Effector memory CD4-positive, alpha-beta T cell (primary cell): ENCODE data around the gene IL10RB.
"Not testable (repeated sequence)": the region's sequence is repeated elsewhere in the genome, so short reads cannot be mapped to it uniquely, and the experiment has no call there.

Source experiments
- DNase-seq, 3 donors: peaks; one replicate each; pipeline ENCODE4 v3.0.0-alpha.2; 2020
- H3K27ac ChIP-seq: 2 replicates; pipeline ENCODE4 v1.7.0; 2013; ENCODE audit warnings: mild to moderate bottlenecking, low read length, moderate library complexity; ENCODE audit not compliant: insufficient read depth, poor library complexity, severe bottlenecking
- H3K27me3 ChIP-seq: replicated peaks from 2 replicates; pipeline ENCODE4 v1.7.0; 2013; ENCODE audit warnings: mild to moderate bottlenecking, low read length; ENCODE audit not compliant: insufficient read depth, control insufficient read depth, poor library complexity, severe bottlenecking
- H3K36me3 ChIP-seq: 2 replicates; pipeline ENCODE4 v1.7.0; 2013; ENCODE audit warnings: mild to moderate bottlenecking, low read length, moderate library complexity; ENCODE audit not compliant: control insufficient read depth, insufficient read depth
- H3K4me1 ChIP-seq: 2 replicates; pipeline ENCODE4 v1.7.0; 2013; ENCODE audit warnings: low read length, mild to moderate bottlenecking; ENCODE audit not compliant: control insufficient read depth, insufficient read depth, poor library complexity, severe bottlenecking
- H3K4me3 ChIP-seq: 2 replicates; pipeline ENCODE4 v1.7.0; 2013; ENCODE audit warnings: low read length, low read depth, mild to moderate bottlenecking; ENCODE audit not compliant: insufficient read depth, poor library complexity, severe bottlenecking
- H3K9me3 ChIP-seq: 2 replicates; pipeline ENCODE4 v1.7.0; 2013; ENCODE audit warnings: mild to moderate bottlenecking, low read length, moderate library complexity; ENCODE audit not compliant: control insufficient read depth

IL10RB gene

DNA sequence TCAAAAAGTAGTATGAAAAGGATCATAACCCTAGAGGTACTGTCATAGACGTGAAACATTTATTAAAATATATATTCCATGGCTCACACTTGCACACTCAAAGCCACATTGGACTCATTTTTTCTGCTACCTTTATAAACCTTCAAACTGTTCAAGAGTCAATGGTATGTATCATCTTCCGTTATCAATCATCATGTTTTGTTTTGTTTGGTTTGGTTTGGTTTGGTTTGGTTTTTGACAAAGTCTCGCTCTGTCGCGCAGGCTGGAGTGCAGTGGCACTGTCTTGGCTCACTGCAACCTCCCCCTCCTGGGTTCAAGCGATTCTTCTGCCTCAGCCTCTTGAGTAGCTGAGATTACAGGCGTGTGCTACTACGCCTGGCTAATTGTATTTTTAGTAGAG lies 34.6 kb upstream of the IL10RB start:
- Histone ChIP-seq H3K4me1 (peaks cover 24% of the 10 kb centered on the region), H3K27me3 (no peaks in the 10 kb centered on the region), H3K4me3 (peak overlapping the region; percentile 98), H3K36me3 (no peaks in the 10 kb centered on the region), H3K9me3 (no peaks in the 10 kb centered on the region), H3K27ac (peak overlapping the region; percentile 91)
- DNase-seq = no peak

GRCh38 chr21:33232291-33233034 lies 33.7 kb upstream of the IL10RB start:
- H3K27ac ChIP-seq = peak overlapping the region; percentile 91
- no peaks in the 10 kb centered on the region for H3K9me3 ChIP-seq
- no peak for DNase-seq
- H3K4me3 ChIP-seq = peak overlapping the region; percentile 98
- H3K4me1 ChIP-seq = peaks cover 31% of the 10 kb centered on the region
- no peaks in the 10 kb centered on the region for H3K27me3 ChIP-seq
- no peaks in the 10 kb centered on the region for H3K36me3 ChIP-seq

DNA sequence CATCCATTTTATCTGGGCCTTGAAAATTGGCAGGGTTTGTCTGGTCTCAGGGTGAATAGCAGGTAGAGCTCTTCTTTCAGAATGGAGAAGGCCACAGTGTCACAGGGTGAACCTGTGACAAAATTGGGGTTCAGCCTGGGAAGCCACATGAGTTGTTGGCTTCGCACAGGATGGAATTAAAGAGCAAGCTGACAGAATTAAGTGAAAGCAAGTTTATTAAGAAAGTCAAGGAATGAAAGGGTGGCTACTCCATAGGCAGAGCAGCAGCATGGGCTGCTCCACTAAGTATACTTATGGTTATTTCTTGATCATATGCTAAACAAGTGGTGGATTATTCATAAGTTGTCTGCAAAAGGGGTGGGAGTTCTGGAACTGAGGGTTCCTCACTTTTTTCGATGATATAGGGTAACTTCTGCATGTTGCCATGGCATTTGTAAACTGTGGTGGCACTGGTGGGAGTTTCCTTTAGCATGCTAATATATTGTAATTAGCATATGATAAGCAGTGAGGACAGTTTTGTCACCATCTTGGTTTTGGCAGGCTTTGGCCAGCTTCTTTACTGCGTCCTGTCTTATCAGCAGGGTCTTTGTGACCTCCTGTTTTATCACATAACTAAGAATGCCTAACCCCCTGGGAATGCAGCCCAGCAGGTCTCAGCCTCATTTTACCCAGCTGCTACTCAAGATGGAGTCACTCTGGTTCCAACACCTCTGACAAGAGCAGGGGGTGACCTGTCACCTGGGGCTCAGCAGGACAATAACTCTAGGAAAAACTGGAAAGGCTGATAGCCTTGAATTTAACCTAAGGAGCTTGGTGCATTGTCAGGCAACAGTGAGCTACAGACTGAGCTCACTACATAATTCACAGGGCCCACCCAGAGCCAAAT lies 31.3 kb upstream of the IL10RB start:
- Histone ChIP-seq H3K4me1 (peaks cover 48% of the 10 kb centered on the region), H3K27me3 (no peaks in the 10 kb centered on the region), H3K36me3 (no peaks in the 10 kb centered on the region), H3K4me3 (no peak overlapping the region), H3K9me3 (no peaks in the 10 kb centered on the region), H3K27ac (no peak overlapping the region)
- no peak for DNase-seq

DNA sequence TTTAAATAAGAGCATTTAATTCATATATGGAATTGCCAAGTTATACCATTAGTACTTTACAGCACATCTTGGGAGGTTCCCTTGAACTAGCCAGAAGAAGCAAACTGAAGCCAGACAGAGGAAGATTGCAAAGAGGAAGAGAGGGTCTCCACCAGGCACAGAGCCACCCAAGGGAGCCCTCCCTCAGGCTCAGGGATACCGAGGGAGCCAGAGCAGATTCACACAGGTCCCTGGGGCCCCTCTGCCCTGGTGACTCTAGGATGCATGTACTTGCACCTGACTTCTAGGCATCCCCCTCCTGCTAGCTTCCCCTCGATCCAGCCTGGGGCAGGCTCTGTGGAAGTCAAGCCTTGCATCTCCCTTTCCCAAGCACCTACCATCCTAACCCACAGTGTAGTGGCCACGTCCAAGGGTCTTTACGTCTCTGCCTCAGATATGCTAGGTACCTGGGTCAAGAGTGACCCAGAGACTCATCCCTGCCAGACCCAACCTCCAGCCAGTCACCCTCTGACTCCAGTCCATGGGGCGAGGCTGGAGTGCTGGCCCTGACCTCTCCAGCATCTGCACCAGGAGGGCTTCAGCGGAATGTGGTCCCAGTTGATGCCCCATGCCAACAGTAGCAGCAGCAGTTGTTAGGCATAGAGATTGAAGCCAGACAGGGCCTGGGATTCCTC lies 30.0 kb upstream of the IL10RB start:
- H3K4me3 ChIP-seq = no peak overlapping the region
- no peaks in the 10 kb centered on the region for H3K9me3 ChIP-seq
- peak overlapping the region; percentile 66 for H3K27ac ChIP-seq
- H3K36me3 ChIP-seq = no peaks in the 10 kb centered on the region
- DNase-seq = no peak
- peaks cover 50% of the 10 kb centered on the region for H3K4me1 ChIP-seq
- H3K27me3 ChIP-seq = no peaks in the 10 kb centered on the region

DNA sequence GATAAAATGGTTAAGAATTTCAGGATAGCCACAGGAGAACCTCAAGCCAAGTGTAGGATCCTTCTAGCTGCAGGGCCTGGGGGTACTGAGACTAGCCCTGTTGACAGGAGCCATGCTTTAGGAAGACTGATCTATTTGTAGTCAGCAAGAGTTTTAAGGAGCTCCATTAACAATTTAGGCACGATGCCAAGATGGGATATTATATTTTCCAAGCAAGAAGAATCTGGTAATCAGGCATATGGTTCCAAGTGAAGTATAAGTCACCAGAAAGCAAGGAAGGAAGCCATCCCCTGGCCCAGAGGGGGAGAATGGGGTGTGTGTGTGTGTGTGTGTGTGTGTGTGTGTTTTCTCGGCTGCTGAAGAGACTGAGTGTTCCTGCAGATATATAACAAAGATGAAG lies 29.4 kb upstream of the IL10RB start:
- H3K36me3 ChIP-seq = no peaks in the 10 kb centered on the region
- no peaks in the 10 kb centered on the region for H3K27me3 ChIP-seq
- peaks cover 56% of the 10 kb centered on the region for H3K4me1 ChIP-seq
- no peaks in the 10 kb centered on the region for H3K9me3 ChIP-seq
- H3K4me3 ChIP-seq = no peak overlapping the region
- DNase-seq = no peak
- peak overlapping the region; percentile 66 for H3K27ac ChIP-seq

GRCh38 chr21:33237486-33237885 lies 28.7 kb upstream of the IL10RB start:
- no peak overlapping the region for H3K4me3 ChIP-seq
- DNase-seq = no peak
- H3K27ac ChIP-seq = peak overlapping the region; percentile 66
- no peaks in the 10 kb centered on the region for H3K27me3 ChIP-seq
- H3K36me3 ChIP-seq = no peaks in the 10 kb centered on the region
- no peaks in the 10 kb centered on the region for H3K9me3 ChIP-seq
- H3K4me1 ChIP-seq = peaks cover 57% of the 10 kb centered on the region

DNA sequence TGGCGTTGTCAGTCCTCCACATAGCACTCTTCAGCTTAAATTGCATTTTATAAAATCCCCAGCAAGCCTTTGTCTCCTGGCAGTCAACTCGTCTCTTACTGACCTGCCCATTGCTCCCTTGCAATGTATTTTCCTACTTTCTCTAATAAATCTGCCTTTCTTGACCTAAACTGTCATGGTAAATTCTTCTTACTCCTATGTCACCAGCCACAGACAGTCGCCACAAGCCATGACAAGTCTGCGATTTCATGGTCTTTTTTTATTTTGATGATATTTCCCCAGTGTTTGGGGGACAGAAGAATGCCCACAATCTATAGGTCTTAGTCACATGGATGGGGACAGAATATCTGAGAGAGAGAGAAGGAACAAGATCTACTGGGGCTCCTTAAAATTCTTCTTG lies 28.0 kb upstream of the IL10RB start:
- H3K36me3 ChIP-seq = no peaks in the 10 kb centered on the region
- H3K27ac ChIP-seq = peak overlapping the region; percentile 66
- DNase-seq = no peak
- H3K27me3 ChIP-seq = no peaks in the 10 kb centered on the region
- no peaks in the 10 kb centered on the region for H3K9me3 ChIP-seq
- no peak overlapping the region for H3K4me3 ChIP-seq
- H3K4me1 ChIP-seq = peaks cover 53% of the 10 kb centered on the region

DNA sequence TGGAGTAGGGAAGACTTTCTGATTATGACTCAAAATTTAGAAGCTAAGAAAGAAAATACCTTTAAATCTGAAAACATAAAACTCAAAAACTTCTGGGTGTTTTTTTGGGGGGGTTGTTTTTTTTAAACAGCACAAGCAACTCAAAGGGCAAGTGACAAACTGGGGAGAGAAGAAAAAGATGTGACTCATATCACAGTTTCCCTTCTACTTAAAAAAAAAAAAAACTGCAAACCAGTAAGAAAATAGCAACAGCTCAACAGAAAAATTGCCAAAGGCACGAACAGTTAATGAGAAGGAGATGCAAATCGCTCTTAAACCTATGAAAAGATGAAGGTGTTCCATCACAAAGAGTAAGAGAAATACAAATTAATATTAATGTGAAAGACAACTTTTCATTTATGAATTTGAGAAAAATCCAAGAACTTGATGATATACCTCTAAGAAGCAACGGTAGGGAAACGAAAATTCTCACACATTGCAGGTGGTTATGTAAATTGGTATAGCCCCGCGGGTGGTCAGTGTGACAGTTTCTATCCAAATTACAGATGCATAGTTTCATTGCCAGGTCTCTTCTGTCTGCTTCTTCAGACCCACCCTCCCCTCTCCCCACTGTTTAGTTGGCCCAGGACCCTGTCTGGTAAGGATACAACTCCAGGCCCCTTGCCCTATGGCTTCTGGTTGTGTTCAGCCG lies 27.5 kb upstream of the IL10RB start:
- Histone ChIP-seq H3K27ac (peak overlapping the region; percentile 66), H3K4me3 (peak overlapping the region; percentile 17), H3K36me3 (no peaks in the 10 kb centered on the region), H3K27me3 (no peaks in the 10 kb centered on the region), H3K4me1 (peaks cover 58% of the 10 kb centered on the region), H3K9me3 (no peaks in the 10 kb centered on the region)
- DNase-seq = no peak

DNA sequence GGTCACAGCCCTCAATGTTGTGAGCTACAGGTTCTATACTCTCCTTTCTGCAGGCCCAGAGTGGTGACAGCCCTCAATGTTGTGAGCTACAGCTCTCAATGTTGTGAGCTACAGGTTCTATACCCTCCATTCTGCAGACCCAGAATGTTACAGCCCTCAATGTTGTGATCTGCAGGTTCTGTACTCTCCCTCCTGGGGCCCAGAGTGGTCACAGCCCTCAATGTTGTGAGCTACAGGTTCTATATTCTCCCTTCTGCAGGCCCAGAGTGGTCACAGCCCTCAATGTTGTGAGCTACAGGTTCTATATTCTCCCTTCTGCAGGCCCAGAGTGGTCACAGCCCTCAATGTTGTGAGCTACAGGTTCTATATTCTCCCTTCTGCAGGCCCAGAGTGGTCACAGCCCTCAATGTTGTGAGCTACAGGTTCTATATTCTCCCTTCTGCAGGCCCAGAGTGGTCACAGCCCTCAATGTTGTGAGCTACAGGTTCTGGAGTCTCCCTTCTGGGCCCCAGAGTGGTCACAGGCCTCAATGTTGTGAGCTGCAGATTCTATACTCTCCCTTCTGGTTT lies 26.5 kb upstream of the IL10RB start:
- not testable (repeated sequence) for H3K36me3 ChIP-seq, H3K27me3 ChIP-seq, H3K9me3 ChIP-seq, H3K4me3 ChIP-seq, DNase-seq
- H3K27ac ChIP-seq = peak overlapping the region; percentile 51
- H3K4me1 ChIP-seq = peaks cover 60% of the 10 kb centered on the region
